Hematopoietic multipotent progenitor cell treated with erythropoietin and hydrocortisone succinate and interleukin-3 and kit ligand, for 17 days (in vitro differentiated cells): Measurements from ENCODE around the gene ADAM11.
"Not testable (repeated sequence)": the region's sequence is repeated elsewhere in the genome, so short reads cannot be mapped to it uniquely, and the experiment has no call there.

Experiments
- DNase-seq: peaks from one replicate; pipeline ENCODE4 v3.0.0-alpha.2; 2015; ENCODE audit warnings: low spot score

The ADAM11 gene

GRCh38 chr17:44758414-44759085 is at the start of gene ADAM11:
ADAM11 (plus strand) TSS chr17:44758988; CDS start chr17:44759200, 212 bp downstream.
- no peak for DNase-seq

GRCh38 chr17:44719444-44719843 is 39.3 kb upstream of the ADAM11 start:
- DNase-seq = no peak

GRCh38 chr17:44722254-44722653 is 36.5 kb upstream of the ADAM11 start:
- DNase-seq = no peak

GRCh38 chr17:44726121-44726520 is 32.7 kb upstream of the ADAM11 start:
- DNase-seq = not testable (repeated sequence)

GRCh38 chr17:44733753-44734152 is 25.0 kb upstream of the ADAM11 start:
- DNase-seq = no peak

- DNase-seq = no peak
These were observed 24.5 kb upstream of the ADAM11 start for GRCh38 chr17:44734272-44734671.

- no peak for DNase-seq
These were observed 22.1 kb upstream of the ADAM11 start for GRCh38 chr17:44736551-44737240.

GRCh38 chr17:44738214-44738906 is 20.4 kb upstream of the ADAM11 start:
- no peak for DNase-seq

- DNase-seq = no peak
These were observed 17.5 kb upstream of the ADAM11 start for GRCh38 chr17:44741316-44741715.

GRCh38 chr17:44745301-44745700 is 13.5 kb upstream of the ADAM11 start:
- no peak for DNase-seq

- not testable (repeated sequence) for DNase-seq
These were observed 13.1 kb upstream of the ADAM11 start for GRCh38 chr17:44745738-44746137.

GRCh38 chr17:44747566-44747965 is 11.2 kb upstream of the ADAM11 start:
- no peak for DNase-seq

GRCh38 chr17:44749076-44749979 is 9.5 kb upstream of the ADAM11 start:
- no peak for DNase-seq

GRCh38 chr17:44749980-44750318 is 8.8 kb upstream of the ADAM11 start:
- no peak for DNase-seq

- DNase-seq = no peak
These were observed 7.5 kb upstream of the ADAM11 start for GRCh38 chr17:44751331-44751730.

GRCh38 chr17:44751806-44752205 is 7.0 kb upstream of the ADAM11 start:
- no peak for DNase-seq

GRCh38 chr17:44752953-44753861 is 5.6 kb upstream of the ADAM11 start:
- DNase-seq = no peak

- DNase-seq = no peak
These were observed 4.5 kb upstream of the ADAM11 start for GRCh38 chr17:44754276-44754675.

- DNase-seq = not testable (repeated sequence)
These were observed 3.6 kb upstream of the ADAM11 start for GRCh38 chr17:44755180-44755579.

- DNase-seq = no peak
These were observed 1.5 kb upstream of the ADAM11 start for GRCh38 chr17:44757045-44757917.
